ENCODE measurements around the gene TENT4B.

The TENT4B gene

DNA sequence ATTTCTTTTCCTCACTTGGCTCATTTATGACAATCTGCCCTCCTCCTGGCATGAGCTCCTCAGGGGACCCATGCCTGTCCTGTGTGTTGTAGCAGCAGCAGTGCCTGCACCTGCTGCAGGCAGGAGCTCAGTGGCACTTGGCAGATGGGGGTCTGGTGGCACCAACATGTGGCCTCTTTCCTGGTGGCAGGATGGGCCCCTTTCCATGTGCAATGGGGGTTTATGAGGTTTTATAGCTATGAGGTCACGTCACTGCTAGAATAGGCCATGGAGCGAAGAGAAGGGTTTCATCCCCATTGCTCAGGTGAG, 120.2 kb downstream of the TENT4B start:
- no peak for DNase-seq

DNA sequence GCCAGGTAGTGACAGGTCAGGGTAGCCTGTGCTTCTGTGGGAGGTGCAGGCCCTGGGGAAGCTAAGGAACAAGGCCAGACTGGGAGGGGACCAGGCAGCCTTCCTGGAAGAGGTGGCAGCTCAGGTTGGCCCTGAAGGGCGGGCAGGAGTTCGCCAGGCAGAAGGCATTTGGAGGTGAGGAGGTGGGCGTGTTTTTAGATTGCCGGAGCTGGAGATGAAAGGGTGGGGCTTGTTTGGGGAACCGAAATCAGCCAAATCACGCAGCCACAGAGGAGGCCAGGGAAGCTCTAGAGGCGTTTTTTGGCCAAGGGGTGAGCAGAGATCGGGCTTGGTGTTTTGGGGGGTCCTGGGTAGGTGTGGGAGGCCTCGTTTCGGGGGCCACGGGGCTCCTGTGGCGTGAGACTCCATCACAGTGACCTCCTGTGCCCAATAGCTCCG, 120.8 kb downstream of the TENT4B start:
- DNase-seq, result no peak

DNA sequence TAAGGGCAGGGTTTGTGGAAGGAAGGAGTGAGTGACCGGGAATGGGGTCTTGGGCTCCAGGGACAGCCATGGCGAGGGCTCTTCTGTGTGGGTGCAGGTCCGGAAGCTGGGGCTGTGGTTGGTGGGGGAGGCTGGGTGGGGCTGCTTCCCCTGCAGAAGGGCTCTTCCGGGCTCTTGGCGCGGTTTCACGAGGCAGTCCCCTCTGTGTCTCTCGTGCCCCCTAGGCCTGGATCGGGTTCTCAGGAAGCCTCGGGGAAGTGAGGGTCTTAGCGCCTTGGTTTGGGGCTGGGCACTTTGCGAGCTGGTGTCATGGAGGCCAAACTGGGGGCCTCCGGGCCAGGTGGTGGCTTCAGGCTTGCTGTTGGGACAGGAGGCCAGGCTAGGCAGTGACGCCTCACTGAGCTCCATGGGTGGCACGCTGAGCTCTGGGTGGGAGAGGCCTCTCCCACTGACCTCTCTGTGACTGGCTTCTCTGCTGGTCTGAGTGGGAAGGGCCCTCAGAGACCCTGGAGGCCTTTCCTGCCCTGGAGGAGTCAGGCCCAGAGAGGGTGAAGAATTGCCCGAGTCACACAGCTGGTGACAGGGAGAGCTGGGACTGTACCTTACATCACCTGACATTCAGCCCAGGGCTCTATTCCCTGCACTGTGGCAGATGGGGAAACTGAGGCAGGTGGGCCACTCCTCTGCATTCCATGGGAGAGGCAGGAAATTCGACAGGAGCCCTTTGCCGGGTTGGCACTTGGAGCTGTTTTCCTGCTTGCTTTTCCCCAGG, 121.4 kb downstream of the TENT4B start:
- DNase-seq, result no peak

DNA sequence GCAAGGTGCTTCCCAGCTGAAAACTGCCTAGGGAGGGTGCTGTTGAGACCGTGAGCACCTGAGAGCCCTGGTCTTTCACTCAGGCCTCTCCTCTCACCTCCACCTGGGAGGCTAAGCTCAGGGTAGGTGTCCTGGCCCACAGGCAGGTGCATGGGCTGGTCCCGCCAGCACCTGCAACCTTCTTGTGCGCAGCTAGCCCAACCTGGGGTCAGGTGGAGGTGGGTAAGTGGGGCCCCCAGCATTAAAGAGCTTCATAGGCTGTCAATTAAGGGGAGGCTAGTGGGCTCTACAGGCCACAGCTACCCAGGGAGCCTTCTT, 122.0 kb downstream of the TENT4B start:
- no peak for DNase-seq

DNA sequence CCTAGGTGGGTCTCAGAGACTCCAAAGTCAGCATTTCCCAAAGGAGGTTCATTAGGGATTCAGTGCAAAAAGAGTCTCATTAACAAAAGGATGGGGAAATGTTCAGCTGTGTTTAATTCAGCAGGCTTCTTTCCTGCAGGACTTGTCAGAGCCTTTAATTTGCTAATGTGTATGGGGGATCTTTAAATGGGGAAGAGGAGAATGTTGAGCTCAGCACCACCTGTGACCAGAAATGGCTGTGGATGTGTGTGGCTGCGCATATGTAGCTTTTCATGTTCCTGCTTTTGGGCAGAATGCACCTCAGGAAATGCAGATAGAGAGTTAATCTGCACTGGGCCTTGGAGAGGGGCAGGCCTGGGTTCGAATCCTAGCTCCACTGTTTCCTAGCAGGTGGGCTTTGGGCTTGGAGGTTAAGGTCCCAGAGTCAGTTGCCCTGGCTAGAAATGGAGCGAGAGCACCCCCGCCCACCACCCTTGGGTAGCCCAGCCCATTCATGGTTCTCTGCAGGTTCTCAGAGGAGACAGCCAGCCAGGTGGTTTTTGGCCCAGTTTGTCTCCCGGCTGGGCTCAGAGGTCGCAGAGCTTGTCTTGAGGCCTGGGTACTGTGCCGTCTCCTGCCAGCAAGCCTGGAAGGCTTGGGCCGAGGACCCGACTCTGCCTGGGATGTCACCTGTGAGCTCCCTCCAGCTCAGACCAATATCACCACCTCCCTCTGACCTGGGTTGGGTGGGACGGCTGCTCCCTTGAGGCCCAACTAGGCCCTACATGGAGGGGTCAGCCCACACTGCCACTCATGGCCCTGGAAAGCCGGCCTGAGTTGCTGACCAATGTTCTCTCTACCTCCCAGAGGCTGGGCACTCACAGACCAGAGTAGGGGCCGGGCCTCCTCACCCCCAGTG, 122.6 kb downstream of the TENT4B start:
- DNase-seq, result no peak

DNA sequence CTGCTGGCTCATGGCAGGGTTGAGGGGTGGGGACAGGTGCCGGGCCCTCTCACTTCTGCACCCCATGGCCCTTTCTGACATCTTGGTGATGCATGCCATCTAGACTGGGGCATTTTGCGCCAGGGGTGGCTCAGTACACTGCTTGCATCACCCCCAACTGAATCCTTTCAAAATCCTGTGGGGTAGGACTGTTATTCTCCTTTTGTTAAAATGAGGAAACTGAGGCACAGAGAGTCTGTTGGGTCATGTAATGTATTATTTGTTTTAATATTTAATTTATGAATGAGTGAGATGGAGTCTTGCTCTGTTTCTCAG, 123.2 kb downstream of the TENT4B start:
- no peak for DNase-seq

DNA sequence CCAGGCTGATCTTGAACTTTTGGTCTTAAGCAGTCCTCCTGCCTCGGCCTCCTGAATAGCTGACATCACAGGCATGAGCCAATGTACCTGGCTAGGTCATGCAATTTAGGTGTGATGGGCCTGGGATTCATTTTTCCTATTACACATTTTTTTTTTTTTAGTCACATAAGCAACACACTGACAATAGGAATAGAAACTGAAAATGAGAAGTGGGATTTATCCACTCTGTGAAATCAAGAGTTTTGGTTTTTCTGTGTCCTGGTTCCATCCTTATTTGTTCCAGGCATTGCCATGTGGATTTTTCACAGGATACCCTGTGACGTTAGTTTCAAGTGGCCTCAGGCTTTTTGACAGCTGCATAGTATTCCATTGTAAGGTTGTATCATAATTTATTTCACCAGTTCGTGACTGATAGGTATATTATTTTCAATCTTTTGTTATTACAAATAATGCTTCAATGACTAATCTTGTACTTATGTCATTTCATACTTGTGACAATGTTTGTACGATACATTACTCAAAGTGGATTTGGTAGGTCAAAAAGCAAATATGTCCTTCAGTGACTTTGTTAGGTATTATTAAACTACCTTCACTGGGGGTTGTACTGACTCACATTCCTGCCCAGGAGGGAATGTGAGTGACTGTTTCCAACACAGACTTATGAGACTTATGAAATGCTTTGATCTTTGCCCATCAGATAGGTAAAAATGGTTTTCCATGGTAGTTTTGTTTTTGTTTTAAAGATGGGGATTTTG, 123.9 kb downstream of the TENT4B start:
- no peak for DNase-seq

DNA sequence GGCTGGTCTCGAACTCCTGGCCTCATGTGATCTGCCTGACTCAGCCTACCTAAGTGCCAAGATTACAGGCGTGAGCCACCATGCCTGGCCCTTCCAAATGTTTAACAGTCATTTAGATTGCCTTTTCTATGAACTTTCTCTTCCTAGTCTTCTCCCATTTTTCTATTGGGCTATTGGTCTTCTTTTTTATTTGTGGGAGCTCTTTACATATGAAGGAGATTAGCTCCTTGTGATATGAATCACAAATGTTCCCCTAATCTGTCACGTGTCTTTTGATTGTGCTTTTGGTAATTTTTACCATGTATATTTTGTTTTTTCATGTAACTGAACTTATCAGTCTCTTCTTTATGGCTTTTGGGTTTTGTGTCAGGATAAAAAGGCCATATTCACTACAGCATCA, 125.1 kb downstream of the TENT4B start:
- no peak for DNase-seq

DNA sequence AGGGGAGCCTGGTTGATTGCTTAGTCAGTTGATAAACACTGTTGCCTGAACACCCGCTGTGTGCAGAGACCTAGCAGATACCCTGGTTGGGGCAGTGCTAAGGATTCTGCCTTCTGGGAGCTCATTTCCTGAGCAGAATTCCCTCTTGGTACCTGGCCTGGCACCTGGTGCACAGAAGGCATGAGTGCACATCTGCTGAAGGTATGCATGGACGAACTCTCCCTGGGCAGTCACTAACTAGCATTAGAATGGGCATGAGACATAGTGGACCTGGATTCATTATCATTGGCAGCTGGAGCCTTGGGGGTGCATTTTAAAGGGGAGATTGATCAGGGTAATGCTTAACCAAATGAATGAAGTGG, 126.4 kb downstream of the TENT4B start:
- no peak for DNase-seq

DNA sequence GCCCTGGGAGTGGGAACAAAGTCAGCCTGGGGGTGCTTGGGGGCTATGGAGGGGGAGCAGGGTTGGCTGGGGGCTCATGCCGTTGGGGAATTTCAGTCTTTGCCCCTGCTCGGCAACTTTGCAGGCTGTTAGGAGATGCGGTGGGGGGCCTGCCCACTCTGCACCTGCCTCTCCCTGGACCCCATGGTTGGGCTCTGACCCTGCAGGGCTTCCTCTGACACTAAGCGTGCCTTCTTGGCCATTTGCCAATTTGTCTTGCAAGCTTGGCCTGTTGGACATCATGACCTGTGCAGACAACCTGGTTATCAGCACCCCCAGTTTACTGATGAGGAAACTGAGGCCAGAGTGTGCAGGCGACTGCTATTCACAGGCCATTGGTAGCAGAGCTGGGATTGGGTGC, 127.8 kb downstream of the TENT4B start:
- no peak for DNase-seq
